ENCODE measurements around the gene ITPR1. TPM values are rescaled to one million over a fixed set of nuclear protein-coding genes. Genes with fewer than 3 reads are reported as not detected.
A peak's percentile ranks its signal among the peaks of the same experiment; 100 is the strongest.

ITPR1 gene
- total and polyA plus RNA-seq, 8 donors = 34.8 to 57.3 (median 42.0) TPM

DNA sequence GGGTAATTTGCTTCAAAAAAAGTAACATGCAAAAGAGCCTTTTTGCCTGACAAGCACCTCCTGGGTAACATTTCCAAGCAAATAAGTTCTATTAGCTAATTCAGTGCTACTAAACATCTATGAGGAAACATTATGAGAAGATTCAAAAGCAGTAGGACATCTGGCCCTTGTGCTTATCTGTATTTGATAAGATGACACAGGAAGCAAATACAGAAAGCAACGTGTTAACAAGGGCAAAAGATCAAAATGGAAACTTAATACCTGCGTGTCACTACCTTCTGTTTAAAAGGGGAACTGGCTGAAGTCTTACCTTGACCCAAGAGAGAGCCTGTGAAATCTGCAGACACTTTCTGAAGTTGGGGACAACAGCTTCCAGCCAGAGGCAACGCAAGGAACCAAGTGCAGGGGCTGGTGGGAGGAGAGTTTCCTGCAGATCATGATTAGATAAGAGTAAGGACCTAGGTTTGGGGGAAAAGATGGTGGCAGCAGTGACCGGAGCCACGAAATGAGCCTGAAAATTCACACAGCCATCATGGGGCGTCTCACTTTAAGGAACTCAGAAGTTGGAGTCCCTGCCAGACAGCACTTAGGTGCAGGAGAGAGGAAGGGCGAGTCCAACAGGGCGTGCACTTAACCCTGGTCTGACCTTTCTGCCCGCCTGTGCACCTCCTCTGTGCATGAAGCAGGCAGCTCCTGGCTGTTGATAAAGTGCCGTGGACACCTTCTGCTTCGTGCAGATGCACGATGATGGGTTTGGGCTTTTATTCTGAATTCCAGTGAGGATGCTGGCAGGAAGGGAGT lies 332.5 kb downstream of the ITPR1 start:
- intact Hi-C loops (cut with DNase I) = no loop called here
- peaks cover 29 to 72% of the 10 kb centered on the region in 2 donors for H3K4me1 ChIP-seq
- no peak overlapping the region for H3K4me3 ChIP-seq
- TF ChIP-seq CTCF (IDR thresholded peaks at IDR 0.05) = no peak
- peak overlapping the region; percentile 71 to 84 for H3K27ac ChIP-seq
- H3K27me3 ChIP-seq = no peaks in the 10 kb centered on the region
- H3K36me3 ChIP-seq = peaks cover 0 to 11% of the 10 kb centered on the region in 2 donors
- H3K9me3 ChIP-seq = no peaks in the 10 kb centered on the region
- DNase-seq (peak in 2 of 4 donors; percentile 84), ATAC-seq (peak; percentile 84)

DNA sequence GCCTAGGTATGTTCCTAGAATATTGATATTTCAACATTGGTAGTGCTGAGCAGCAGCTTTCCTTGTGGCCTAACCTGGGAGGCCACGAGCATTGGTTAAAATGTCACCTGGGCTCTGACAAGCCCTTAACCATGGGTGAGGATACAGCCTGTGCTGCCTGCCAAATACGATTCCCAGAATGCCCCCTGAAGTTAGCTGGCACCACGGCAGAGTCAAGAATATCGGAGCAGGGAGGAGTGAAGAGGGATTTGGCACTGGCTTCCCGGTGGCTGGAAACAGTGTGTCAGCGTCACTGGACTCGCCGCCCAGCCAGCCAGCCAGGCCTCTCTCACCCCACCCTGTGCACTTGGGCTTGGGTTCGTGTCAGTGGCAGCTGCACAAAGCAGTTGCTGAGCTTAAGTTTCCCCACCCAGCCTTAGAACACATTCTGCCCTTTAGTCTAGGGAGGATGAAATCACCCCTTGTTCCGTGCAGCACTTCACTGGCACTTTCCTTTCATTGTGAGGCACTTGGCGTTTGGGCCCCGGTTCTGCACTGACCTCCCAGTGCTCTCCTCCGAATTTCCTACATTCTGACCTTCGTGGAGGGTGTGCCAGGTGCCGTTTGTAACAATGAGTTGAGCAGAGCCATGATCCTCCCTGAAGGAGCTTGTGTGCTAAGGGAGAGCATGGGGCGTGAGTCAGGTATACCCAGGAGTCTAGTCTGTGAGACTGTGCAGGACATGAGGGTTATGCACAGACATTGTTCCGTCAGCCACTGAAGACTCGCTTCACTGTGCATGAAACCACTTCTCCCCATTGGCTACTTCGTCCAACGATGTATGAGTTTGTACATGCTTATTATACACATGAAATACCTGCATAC lies 333.3 kb downstream of the ITPR1 start:
- Histone ChIP-seq H3K4me1 (peaks cover 32 to 78% of the 10 kb centered on the region in 2 donors), H3K27me3 (no peaks in the 10 kb centered on the region), H3K36me3 (peaks cover 0 to 5% of the 10 kb centered on the region in 2 donors), H3K4me3 (no peak overlapping the region), H3K9me3 (no peaks in the 10 kb centered on the region), H3K27ac (peak overlapping the region; percentile 71 to 84)
- ATAC-seq (peak; percentile 71), DNase-seq (peak in 2 of 4 donors; percentile 83 to 88)
- intact Hi-C loops (cut with DNase I) = no loop called here
- TF ChIP-seq CTCF (IDR thresholded peaks at IDR 0.05) = no peak

GRCh38 chr3:4827767-4828166 lies 334.6 kb downstream of the ITPR1 start:
- Histone ChIP-seq H3K36me3 (no peaks in the 10 kb centered on the region), H3K4me1 (peaks cover 38 to 85% of the 10 kb centered on the region in 2 donors), H3K9me3 (no peaks in the 10 kb centered on the region), H3K27me3 (no peaks in the 10 kb centered on the region), H3K4me3 (no peak overlapping the region), H3K27ac (peak overlapping the region; percentile 40 to 71)
- ATAC-seq (no peak), DNase-seq (no peak)
- TF ChIP-seq CTCF (IDR thresholded peaks at IDR 0.05) = no peak
- intact Hi-C loops (cut with DNase I) = no loop called here

GRCh38 chr3:4828279-4829030 lies 335.3 kb downstream of the ITPR1 start:
- no peaks in the 10 kb centered on the region for H3K9me3 ChIP-seq
- ATAC-seq (no peak), DNase-seq (peak in 2 of 4 donors; percentile 61 to 81)
- H3K4me3 ChIP-seq = no peak overlapping the region
- H3K27ac ChIP-seq = peak overlapping the region; percentile 40 to 71
- intact Hi-C loops (cut with DNase I) = no loop called here
- H3K36me3 ChIP-seq = no peaks in the 10 kb centered on the region
- H3K4me1 ChIP-seq = peaks cover 38 to 91% of the 10 kb centered on the region in 2 donors
- H3K27me3 ChIP-seq = no peaks in the 10 kb centered on the region
- TF ChIP-seq CTCF (IDR thresholded peaks at IDR 0.05) = no peak

Data from left lung (tissue), 10 donors.